ENCODE measurements around the gene UNC13B. TPM values are rescaled to one million over a fixed set of nuclear protein-coding genes. Genes with fewer than 3 reads are reported as not detected.

UNC13B gene
- total and polyA plus RNA-seq, 2 donors (not counting 1 experiment from before 2014, with no cell fraction given) = 0.19 to 0.25 TPM

DNA sequence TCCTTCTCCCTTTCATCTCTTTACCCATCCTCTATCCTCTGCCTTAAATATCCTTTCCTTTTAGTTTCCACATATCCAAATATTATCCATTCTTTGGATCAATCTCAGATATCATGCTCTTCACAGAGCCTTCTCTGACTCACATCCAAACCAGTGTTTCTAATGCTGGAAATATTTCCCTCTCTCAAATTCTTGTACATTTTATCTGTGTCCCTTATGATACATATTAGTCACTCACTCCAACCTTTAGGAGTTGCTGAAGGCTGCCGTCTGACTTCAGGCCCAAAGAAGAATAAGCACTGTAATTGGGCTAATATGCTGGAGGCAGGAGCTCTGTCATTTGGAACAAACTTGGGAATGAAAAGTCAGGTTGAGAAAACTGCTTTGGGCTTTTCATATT lies 171.7 kb downstream of the UNC13B start:
- intact Hi-C loops (cut with micrococcal nuclease) = no loop called here
- Histone ChIP-seq H3K4me2 (replicated peaks; ENCODE audit: low read depth, low read length, poor library complexity, severe bottlenecking) (no peak overlapping the region), H3K4me3 (ENCODE audit: control extremely low read depth in 1 of 5, extremely low read depth in 1 of 5, insufficient read depth in 1 of 5, low read depth in 2 of 5, low read length in 4 of 5) (no peak overlapping the region), H3K36me3 (replicated peaks in 1 of 2; ENCODE audit: control extremely low read depth in 1 of 2, control insufficient read depth in 1 of 2, extremely low read depth in 1 of 2, insufficient read depth in 2 of 2, low read length in 1 of 2) (no peaks in the 10 kb centered on the region), H3K27ac (ENCODE audit: low read length in 2 of 2) (no peak overlapping the region), H2AFZ (ENCODE audit: insufficient read depth, low read depth, low read length, poor library complexity, severe bottlenecking) (no peak overlapping the region), H3K4me1 (ENCODE audit: control insufficient read depth in 2 of 2, insufficient read depth in 2 of 2, low read length in 2 of 2) (no peaks in the 10 kb centered on the region), H3K79me2 (ENCODE audit: control insufficient read depth, insufficient read depth, low read length) (no peaks in the 10 kb centered on the region), H3K9me3 (ENCODE audit: control extremely low read depth in 1 of 3, control insufficient read depth in 2 of 3, insufficient read depth in 1 of 3, low read length in 2 of 3) (no peaks in the 10 kb centered on the region), H3K9ac (ENCODE audit: low read length) (no peak overlapping the region), H4K20me1 (ENCODE audit: control insufficient read depth, insufficient read depth, low read length, poor library complexity, severe bottlenecking) (no peaks in the 10 kb centered on the region), H3K27me3 (replicated peaks in 1 of 4; ENCODE audit: control extremely low read depth in 1 of 4, control insufficient read depth in 3 of 4, insufficient read depth in 4 of 4, low read length in 3 of 4) (no peaks in the 10 kb centered on the region)
- Mint-ChIP-seq H3K27me3 (peaks cover 13% of the 10 kb centered on the region), H3K4me1 (no peaks in the 10 kb centered on the region), H3K4me3 (no peak overlapping the region), H3K27ac (no peak overlapping the region), H3K9me3 (ENCODE audit: insufficient read depth) (no peaks in the 10 kb centered on the region)
- DNase-seq (no peak), ATAC-seq (ENCODE audit: low read depth) (no peak)
- no peak for TF ChIP-seq CTCF (IDR thresholded peaks at IDR 0.05)
- no peak for TF ChIP-seq EZH2 (IDR thresholded peaks at IDR 0.05; ENCODE audit: borderline replicate concordance, insufficient read depth, low read depth, low read length, poor library complexity, severe bottlenecking)
- 100% methylated on average over 1 of the region's 1 CpG for WGBS (ENCODE audit: insufficient coverage)
- ChIA-PET POLR2A (no interaction called here), CTCF (no interaction called here)

DNA sequence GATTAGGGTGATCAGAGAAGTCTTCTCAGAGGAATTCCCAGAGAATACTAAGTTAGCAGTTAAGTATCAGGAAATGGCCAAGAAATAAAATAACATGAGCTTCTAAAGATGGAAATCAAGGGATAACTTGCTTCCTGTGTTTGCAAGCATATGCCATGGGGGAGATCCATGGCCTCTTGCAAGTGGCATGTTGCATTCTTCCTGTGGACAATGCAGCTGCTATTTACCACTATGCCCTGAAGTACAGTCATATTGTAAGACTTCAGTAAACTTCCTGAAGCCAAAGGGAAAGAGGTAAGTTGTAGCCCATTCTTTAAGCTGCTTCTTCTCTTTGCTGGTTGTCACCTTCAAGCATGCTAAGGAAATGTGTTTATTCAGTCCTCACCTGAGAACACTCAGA lies 173.4 kb downstream of the UNC13B start:
- Mint-ChIP-seq H3K9me3 (ENCODE audit: insufficient read depth) (no peaks in the 10 kb centered on the region), H3K27ac (no peak overlapping the region), H3K4me1 (no peaks in the 10 kb centered on the region), H3K27me3 (peaks cover 10% of the 10 kb centered on the region), H3K4me3 (no peak overlapping the region)
- no peaks in the 10 kb centered on the region for H3K79me2 ChIP-seq (ENCODE audit: control insufficient read depth, insufficient read depth, low read length)
- no peaks in the 10 kb centered on the region for H3K36me3 ChIP-seq (replicated peaks in 1 of 2; ENCODE audit: control extremely low read depth in 1 of 2, control insufficient read depth in 1 of 2, extremely low read depth in 1 of 2, insufficient read depth in 2 of 2, low read length in 1 of 2)
- no peaks in the 10 kb centered on the region for H3K9me3 ChIP-seq (ENCODE audit: control extremely low read depth in 1 of 3, control insufficient read depth in 2 of 3, insufficient read depth in 1 of 3, low read length in 2 of 3)
- TF ChIP-seq EZH2 (IDR thresholded peaks at IDR 0.05; ENCODE audit: borderline replicate concordance, insufficient read depth, low read depth, low read length, poor library complexity, severe bottlenecking) (no peak), CTCF (IDR thresholded peaks at IDR 0.05) (no peak)
- H3K9ac ChIP-seq (ENCODE audit: low read length) = no peak overlapping the region
- intact Hi-C loops (cut with micrococcal nuclease) = no loop called here
- H3K4me3 ChIP-seq (ENCODE audit: control extremely low read depth in 1 of 5, extremely low read depth in 1 of 5, insufficient read depth in 1 of 5, low read depth in 2 of 5, low read length in 4 of 5) = no peak overlapping the region
- H2AFZ ChIP-seq (ENCODE audit: insufficient read depth, low read depth, low read length, poor library complexity, severe bottlenecking) = no peak overlapping the region
- no peaks in the 10 kb centered on the region for H4K20me1 ChIP-seq (ENCODE audit: control insufficient read depth, insufficient read depth, low read length, poor library complexity, severe bottlenecking)
- ATAC-seq (ENCODE audit: low read depth) = no peak
- H3K27me3 ChIP-seq (replicated peaks in 1 of 4; ENCODE audit: control extremely low read depth in 1 of 4, control insufficient read depth in 3 of 4, insufficient read depth in 4 of 4, low read length in 3 of 4) = no peaks in the 10 kb centered on the region
- no peak overlapping the region for H3K27ac ChIP-seq (ENCODE audit: low read length in 2 of 2)
- ChIA-PET POLR2A (no interaction called here), CTCF (no interaction called here)
- no peaks in the 10 kb centered on the region for H3K4me1 ChIP-seq (ENCODE audit: control insufficient read depth in 2 of 2, insufficient read depth in 2 of 2, low read length in 2 of 2)
- H3K4me2 ChIP-seq (replicated peaks; ENCODE audit: low read depth, low read length, poor library complexity, severe bottlenecking) = no peak overlapping the region
- no peak for DNase-seq

All from B cell (primary cell).